GM21447 (cell line): ENCODE results near the gene IFFO2.

Experiments used
- ATAC-seq: cut with Tn5 transposase; IDR thresholded peaks from one replicate; pipeline ENCODE4 v1.9.1; 2021; ENCODE audit not compliant: unreplicated experiment

Gene IFFO2

DNA sequence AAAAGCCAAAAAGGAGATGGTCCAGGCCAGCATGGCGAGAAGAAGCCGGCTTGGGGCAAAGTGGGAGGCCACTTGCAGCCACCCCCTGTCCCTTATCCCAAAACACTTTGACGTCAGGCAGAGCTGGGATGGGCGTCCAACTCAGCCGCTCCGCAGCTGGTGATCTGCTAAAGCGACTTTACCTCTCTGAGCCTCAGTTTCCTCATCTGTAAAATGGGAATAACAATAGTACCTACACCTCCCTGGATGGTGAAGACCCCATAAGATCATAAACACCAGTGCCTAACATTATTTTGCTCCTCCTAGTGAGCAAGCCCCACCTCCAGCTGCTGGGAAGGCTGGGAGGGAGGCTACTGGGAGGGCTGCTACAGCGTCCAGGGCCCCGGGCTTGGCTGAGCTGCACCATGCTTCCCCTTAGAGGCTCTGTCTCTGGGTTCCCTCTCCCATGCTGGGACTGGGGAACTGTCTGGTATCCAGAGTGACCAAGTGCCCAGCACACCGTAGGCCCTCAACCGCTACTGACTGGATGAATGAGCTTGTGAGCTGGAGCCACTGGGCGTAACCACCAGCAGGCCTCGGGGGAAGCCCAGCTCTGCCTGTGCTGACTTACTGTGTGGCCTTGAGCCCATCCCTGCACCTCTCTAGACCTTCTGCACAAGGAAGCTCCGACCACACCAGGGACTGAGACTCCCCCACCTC lies 18.3 kb downstream of the IFFO2 start:
- no peak for ATAC-seq

DNA sequence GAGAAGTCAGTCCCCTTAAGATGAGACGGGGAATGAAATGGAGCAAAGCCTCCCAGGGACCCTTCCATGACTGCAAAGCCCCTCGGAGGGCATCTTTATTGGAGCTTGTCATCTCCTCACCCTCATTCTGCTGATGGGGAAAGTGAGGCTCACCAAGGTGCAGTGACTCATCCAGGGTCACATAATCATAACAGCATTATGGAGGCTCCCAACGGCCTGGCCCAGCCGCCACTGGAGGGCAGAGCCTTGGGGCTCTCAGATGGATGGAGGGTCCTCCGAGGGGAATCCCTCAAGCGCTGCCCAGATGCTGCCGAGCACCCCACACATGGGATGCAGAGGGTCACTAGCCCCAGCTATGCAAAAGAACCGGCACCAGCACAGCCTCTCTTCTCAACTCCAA lies 18.9 kb downstream of the IFFO2 start:
- no peak for ATAC-seq

DNA sequence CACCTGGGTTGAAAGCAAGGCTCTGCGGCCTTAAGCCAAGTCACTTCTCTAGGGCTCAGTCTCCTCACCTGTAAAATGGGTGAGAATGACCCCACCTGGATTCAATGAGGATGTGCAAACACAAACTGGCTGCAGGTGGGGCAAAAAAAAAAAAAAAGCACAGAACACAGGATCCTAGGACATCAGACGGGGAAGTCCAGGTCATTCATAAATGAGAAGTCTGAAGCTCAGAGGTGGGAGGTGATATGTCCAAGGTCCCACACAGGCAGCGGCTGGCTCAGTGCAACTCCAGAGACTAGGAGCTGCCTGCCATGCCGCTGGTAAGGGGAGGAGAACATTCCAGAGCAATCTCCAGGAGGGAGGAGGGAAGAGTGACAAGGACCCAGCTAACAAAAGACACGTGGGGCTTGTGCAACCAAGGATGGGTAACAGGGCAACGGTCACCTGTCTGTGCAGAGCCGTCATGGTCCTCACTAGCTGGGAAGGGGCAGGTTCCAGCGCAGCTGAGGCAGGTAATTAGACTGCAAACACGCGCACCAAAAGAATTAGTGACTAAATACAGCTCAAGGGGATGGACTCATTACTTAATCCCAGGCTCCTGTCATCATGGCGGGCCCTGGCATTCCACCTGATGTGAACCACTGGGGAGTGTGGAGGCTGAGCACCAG lies 19.5 kb downstream of the IFFO2 start:
- ATAC-seq = no peak

- no peak for ATAC-seq
Measured at GRCh38 chr1:18936471-18936813, 20.0 kb downstream of the IFFO2 start.

DNA sequence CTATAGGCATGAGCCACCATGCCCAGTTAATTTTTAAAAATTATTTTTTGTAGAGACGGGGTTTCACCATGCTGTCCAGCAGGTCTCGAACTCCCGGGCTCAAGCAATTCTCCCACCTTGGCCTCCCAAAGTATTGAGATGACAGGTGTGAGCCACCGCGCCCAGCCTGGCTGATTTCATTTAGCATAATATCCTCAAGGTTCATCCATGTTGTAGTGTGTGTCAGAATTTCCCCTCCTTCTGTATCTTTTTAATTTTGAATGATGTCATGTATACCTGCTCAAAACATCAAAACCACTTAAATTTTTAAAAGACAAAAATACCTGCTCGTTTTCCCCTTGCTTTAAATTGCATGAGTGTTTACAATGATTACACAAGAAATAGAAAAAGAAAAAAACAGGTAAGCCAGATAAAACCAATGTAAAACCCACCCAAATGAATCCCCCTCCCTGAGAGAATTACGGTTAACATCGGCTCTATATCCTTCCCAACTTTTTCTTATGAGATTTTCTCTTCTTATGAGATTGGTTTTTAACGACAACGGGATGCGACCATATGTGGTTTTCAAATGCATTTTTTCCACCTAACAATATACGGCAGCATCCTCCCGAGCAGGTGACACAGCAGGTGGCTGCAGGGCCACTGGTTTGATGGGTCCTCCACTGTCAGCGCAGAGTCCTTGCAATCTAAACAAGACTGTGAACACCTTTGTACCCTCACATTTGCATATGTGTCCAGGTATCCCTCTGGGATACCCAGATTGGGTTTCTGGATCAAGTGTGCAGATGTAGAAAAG lies 22.1 kb downstream of the IFFO2 start:
- ATAC-seq = no peak

DNA sequence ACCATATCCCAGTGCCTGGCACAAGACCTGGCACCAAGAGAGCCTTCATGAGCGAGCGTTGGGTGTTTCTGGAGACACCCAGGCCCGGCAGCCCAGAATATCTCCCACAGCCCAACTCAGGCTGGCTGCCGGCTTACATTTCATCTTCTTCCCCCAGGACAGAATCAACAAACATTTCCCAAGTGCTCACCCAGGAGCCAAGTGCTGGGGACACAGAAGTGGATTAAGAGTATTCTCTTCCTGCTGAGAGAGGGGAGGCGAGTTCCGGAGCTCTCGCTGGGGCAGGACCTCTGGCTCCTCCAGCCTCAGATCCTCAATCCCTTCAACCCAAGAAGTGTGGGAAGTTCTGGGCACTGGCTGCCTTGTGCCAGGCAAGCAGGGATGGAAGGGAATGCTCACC lies 23.6 kb downstream of the IFFO2 start:
- ATAC-seq = no peak

DNA sequence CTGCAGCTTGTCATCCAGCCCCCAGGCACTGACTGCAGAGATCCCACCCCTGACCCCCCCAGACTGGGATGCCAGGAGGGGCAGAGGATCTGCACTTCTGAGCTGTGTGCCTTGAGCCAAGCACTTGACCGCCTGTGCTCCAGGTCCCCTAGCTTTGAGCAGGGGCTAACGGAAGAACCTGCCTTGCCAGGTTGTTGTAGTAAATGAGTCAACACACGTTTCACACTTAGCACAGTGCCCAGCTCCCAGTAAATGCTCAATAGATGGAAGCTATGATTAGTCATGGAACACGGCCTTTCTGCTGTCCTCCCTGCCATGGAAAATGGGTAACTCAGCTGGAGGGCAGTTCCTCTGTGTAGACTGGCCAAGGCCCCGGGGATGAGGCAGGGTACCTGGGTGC lies 24.1 kb downstream of the IFFO2 start:
- no peak for ATAC-seq

DNA sequence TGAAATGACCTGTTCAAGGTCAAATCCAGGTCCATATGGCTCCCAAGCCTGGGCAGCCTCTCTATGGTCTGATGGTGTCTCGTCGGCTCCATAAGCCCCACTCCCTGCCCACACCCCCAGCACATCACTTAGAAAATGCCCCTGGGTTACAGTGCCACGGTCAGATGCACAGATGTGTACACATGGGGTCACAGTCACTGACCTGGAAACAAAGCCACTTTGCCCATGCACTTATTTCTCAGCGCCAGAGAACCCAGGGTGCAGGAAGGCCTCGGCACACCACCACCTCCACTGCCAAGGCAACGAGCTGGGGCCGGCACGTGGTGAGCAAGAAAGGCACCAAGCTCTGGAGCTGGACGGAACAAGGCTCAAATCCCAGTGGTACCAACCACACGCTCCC lies 24.7 kb downstream of the IFFO2 start:
- ATAC-seq = no peak

GRCh38 chr1:18929686-18930085 lies 26.8 kb downstream of the IFFO2 start:
- no peak for ATAC-seq

- no peak for ATAC-seq
Measured at GRCh38 chr1:18928985-18929384, 27.5 kb downstream of the IFFO2 start.

DNA sequence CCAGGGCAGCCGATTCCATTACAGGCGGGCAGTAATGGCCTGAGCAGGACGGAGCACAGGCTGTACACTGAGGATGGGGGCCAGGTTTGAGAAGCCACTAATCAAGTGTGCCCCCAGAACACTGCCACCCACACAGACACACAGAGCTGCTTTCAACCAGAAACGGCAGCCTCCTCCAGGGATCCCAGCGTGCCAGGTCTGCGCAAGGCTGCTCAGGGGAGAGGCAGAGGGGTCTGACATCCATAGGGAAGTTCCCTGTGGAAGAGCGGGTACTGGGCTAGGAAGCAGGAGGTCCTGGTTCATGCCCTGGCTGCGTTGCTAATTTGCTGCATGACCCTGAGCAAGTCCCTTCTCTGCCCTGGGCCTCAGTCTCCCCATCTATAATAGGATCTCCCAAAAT lies 28.1 kb downstream of the IFFO2 start:
- no peak for ATAC-seq

DNA sequence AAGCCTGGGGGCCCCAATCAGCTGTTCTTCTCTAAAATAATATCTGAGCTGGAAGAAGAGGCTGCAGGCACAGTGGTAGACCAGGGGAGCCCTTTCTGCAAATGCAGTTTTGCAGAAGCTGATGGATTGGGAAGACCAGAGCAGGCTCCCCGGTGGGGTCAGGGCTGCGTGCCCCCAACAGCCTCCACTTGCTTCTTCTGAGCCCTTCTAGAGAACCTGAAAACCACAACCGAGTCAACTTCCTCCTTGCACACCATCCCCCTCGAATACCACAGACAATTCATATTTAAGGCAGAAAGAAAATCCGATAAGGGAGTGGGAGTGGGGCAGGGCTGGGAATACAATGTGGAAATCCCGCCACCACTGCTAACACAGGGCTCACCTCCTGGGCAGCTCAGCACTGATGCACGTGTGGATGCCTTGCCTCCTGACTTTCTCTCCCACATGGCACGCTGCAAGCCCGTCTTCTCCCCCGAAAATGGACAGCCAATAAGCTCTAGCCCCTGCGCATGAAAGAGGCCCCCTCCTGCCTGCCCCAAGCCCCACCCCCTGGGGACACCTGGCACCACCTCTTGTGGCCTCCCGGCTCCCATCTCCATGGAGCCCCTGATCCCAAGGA lies 28.7 kb downstream of the IFFO2 start:
- ATAC-seq = peak; percentile 40

DNA sequence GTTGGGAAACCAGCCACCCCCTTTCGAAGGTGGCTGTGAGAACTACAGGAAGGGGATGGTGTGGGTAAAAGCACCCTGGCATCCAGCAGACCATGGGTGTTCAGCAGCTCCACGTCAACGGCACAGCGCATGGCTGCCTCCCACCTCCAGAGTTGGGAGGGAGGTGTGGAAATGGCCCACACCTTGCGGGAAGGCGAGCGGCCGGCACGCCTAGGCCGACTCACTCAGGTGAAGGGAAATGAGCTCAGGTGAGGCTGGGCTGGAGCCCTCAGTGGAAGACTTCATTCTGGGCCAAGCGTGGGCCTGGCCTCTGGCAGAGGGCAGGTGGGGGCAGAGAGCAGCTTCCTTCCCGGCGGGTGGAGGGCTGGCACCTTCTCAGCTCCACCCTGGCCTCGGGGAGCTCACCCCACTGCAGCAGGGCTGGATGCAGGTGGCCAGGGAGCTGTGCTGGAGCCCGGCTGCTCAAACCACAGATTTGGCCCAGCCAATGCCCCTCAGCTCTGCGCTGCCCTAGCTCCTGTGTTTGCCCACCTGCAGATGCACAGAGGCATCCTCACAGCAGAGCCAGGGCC lies 29.3 kb downstream of the IFFO2 start:
- ATAC-seq = peak; percentile 16

DNA sequence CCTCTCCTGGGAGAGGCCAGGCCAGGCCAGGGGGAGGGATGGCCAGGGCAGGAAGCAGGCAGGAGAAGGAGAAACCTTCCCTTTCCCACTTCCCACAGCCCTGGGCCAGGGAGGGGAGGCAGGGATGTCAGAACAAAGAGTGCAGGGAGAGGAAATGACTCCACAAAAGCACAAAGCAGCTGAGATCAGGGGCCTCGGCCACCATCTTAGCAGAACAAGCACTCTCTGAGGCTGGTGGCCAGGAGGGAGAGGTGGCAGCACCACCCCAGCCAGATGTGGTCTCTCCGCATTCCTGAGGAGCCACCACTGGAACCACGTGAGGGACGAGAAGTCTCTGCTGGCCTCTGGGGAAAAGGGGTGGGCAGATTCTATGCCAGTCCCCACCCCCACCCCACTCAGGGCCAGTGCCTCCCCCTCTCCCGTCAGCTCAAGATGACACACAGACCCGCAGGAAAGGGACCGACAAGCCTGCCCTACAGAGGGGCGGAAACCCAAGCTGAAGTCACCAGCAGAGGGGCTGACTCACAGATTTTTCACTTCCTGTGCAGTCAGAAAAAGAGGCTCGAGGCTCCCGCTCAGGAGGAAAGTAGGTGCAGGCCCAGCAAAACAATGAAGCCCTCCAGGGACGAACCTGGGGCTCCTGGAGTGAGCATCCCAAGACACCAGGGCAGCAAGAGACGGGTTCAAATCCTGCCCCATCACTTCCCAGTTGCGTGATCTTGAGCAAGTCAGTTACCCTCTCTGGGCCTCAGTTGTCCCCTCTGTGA lies 30.0 kb downstream of the IFFO2 start:
- peak; percentile 64 for ATAC-seq

DNA sequence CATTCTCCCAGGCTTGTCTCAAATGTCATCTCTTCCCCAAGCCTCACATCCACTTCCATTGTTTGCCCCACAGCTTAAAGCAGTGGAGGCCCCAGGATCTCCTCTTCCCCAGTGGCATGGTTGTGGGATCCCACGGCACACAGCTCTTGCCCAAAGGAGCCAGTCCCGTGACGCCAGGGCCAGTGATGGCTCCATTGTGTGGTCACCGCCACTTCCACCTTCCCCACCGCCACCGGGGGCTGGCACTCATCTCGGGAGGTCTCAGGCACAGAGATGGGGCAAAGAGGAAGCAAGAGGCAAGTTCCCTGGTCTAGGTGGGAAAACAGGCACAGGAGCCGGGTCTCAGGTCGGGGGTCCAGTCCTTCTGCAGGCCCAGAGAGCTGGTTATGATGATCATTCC lies 31.2 kb downstream of the IFFO2 start:
- ATAC-seq = no peak

GRCh38 chr1:18924221-18924691 lies 32.2 kb downstream of the IFFO2 start:
- ATAC-seq = no peak

DNA sequence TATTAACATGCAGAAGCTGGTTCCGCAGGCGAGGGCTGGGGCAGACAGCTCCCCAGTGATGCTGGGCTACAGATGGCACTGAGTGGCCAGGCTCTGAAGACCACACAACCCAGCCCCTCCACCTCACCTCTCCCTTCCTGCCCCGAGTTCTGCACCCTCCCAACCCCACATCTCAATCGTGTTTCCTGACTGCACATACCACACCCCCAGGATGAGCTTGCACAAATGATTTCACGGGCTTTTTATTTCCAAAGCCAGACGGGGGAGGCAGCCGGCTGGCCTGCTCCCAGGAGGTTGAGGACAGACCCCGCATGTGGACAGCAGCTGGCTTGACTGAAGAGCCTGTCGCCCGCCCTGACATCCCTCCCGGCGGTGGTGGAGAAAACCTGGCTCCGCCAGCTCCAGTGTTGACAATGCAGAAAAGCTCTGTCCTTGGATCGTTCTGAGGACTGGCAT lies 32.7 kb downstream of the IFFO2 start:
- ATAC-seq = no peak

DNA sequence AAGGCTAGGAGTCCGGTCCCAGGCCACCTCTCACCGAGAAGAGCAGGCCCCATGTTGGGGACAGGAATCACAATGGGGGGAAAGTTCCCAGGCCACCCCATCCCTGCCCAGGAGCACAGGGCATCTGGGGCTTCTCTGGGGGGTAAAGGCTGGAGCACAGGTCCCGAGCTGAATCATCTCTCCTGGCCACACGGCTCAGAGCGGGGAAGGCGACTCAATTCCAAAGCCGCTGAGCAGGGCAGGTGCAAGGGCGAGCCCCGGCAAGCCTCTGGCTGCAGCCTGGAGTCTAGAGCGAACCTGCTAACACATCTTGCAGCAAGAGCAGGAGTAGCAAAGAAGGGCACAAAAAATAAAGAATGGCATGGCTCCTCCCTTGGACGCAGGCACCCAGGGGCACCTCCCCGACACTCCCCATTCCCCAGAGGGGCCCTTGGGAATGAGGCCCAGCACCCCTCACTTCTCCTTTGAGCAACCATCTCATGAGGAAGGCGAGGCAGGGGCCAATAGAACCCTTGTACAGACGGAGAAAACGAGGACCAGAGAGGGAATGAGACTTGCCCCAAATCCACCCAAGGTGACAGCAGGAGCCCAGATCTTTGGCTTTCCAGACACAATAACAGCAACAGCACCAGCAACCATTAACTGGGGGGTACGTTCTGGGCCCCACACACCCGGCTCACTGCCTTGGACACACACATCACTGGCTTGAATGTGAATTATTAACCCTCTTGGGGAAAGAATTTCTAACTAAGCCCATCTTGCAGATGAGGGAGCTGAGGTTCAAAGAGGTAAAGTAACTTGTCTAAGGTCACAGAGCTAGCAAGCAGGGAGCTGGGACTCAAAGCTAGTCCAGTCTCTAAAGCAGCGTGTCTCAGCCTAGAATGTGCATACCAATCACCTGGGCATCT lies 33.4 kb downstream of the IFFO2 start:
- ATAC-seq = no peak

- ATAC-seq = no peak
Measured at GRCh38 chr1:18922319-18922726, 34.2 kb downstream of the IFFO2 start.
